Endothelial cell of hepatic sinusoid (primary cell): ENCODE data around the gene LRRC47.
"Not testable (repeated sequence)": the region's sequence is repeated elsewhere in the genome, so short reads cannot be mapped to it uniquely, and the experiment has no call there.

Experiments used
- in situ Hi-C: cut with HindIII; loops from 2 replicates; pipeline ENCODE4 v1.10.0; 2017; ENCODE audit warnings: low sequenced_read_pairs

Gene LRRC47

DNA sequence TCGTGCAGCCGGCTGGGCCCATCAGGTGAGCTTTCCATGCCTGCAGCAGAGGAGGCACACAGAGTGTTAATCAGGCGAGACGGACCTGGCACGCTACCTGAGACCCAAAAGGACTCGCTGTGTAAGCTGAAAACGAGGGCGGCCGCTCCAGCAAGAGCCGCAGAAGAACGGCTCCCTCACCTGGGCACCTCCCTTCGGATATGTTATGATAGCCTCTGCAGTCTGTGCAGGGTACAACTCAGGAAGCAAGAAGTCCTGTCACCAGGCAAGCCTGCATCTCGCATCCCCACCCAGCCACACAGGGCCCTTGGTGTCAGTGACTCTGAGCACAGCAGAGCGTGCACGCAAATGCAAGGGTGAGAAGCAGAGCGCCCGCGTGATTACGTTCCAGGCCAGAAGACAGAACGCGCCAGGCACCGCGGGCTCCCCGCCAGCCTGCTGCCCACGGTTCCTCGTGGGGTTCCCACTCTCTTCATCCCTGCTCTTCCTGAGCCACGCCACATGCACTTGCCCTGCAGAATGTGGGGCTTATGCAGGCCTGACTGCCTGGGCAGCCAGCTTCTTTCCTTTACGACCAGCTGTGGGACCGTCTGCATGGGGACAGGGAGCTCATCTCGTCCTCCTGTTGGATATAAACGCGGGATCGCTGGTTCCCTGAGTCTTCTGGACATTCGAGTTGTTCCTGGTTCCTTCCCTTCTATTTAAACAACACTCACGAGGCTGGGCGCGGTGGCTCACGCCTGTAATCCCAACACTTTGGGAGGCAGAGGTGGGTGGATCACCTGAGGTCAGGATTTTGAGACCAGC is 20.2 kb upstream of the LRRC47 start:
- in situ Hi-C loops, result loop anchor here (5.0 kb wide), 1 partner anchor 44 kb away; the partner anchor contains the start of gene SMIM1

GRCh38 chr1:3814771-3815561 is 18.7 kb upstream of the LRRC47 start:
- in situ Hi-C loops, result loop anchor here (5.0 kb wide), 1 partner anchor 43 kb away; the partner anchor contains the start of gene SMIM1

- in situ Hi-C loops, result no loop called here
Observed at GRCh38 chr1:3814065-3814464, 17.8 kb upstream of the LRRC47 start.

GRCh38 chr1:3811595-3811911 is 15.3 kb upstream of the LRRC47 start:
- in situ Hi-C loops, result no loop called here

DNA sequence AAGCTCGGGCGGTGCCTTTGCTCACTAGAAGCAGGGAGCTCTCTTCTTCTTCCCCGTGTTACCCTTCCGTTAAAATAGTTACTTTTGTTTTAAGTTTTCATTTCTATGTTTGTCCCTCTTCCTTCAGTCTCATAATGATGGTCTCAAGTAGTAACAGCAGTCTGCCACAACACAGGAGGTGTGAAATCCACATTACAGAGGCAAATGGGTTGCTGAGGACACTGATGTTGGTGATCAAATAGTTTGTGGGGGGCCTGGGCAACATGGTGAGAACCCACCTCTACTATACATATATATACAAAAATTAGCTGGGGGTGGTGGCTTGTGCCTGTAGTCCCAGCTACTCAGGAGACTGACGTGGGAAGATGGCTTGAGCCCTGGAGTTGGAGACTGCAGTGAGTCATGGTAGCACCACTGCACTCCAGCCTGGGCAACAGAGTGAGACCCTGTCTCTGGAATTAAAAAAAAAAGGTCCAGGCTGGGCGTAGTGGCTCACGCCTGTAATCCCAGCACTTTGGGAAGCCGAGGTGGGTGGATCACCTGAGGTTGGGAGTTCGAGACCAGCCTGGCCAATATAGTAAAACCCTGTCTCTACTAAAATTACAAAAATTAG is 14.0 kb upstream of the LRRC47 start:
- in situ Hi-C loops, result not testable (repeated sequence)

DNA sequence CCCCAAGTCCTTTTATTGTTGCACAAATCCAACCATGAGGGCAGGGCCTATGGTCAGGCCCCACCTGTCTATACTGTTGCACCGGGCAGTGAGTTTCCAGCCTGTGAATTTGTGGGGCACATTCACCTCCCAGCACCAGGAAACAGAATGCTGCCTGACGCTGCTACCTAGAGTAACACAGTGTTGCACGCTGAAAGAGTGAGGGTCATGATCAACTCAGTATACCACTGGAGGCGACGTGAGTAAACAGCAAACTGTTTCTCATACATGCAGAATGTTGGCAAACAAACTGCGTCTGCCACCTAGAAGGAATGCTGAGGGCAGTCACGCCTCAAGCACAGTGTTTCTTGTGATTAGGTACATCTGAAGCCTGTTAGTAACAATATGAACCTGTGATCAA is 13.4 kb upstream of the LRRC47 start:
- in situ Hi-C loops, result no loop called here

DNA sequence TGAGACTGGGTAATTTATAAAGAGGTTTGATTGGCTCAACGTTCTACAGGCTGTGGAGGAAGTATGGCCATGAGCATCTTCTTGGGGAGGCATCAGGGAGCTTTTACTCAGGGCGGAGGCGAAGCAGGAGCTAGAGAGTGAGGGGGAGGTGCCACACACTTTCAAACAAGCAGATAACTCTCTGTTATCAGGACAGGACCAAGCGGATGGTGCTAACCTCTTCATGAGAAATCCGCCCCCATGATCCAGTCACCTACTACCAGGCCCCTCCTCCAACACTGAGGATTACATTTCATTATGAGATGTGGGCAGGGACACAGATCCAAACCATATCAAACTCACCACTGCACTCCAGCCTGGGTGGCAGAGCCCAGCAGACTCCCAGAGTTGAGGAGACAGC is 11.5 kb upstream of the LRRC47 start:
- in situ Hi-C loops, result no loop called here

DNA sequence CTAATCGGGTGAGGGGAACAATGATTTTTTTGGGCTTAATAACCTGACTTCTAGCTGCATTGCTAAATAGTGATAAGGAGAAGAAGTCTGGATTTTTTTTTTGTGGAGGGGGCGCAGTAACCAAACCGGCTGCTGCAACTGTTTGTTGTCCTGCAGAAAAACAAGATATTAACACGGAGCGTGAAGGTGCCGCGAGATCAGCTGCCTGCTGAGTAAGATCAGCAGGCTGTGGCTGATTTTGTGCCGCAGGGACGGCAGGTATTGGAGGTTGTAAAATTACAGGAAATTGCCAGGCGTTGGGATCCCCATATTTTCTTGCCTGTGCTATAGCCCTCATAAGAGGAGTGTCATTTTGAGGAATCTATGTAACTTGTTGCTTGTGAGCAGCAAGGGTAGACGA is 8.7 kb upstream of the LRRC47 start:
- in situ Hi-C loops, result no loop called here

GRCh38 chr1:3804627-3804944 is 8.3 kb upstream of the LRRC47 start:
- in situ Hi-C loops, result not testable (repeated sequence)

DNA sequence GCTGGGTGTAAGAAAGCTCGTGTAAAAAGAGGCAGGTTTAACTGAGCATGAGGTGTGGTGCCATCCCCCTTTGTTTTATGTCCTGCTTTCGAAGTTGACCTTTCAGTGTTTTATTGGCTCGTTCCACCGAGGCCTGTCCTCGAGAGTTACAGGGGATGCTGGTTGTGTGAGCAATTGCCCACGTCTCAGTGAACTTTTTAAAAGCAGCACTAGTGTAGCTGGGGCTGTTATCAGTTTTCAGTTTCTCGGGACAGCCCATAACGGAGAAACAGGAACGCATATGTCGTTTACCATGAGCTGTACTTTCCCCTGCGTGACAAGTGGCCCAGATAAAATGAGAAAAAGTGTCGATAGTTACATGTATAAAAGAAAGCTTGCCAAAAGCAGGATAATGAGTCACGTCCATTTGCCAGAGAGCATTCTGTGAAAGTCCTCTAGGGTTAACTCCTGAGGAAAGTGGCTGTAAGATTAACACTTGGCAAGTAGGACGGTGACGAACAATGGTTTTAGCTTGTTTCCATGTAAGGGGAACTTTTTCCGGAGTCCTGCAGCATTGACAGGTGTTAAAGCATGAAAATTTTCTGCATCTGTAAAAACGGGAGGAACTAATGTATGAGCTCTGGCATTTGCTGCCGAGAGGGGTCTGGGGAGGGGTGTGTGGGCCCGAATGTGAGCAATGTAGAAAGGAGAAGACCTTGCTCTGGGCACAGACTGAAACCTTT is 7.8 kb upstream of the LRRC47 start:
- in situ Hi-C loops, result no loop called here

- in situ Hi-C loops, result not testable (repeated sequence)
Observed at GRCh38 chr1:3800795-3801194, 4.5 kb upstream of the LRRC47 start.

GRCh38 chr1:3799976-3800685 is 3.8 kb upstream of the LRRC47 start:
- in situ Hi-C loops, result no loop called here

- in situ Hi-C loops, result no loop called here
Observed at GRCh38 chr1:3795453-3796214, 664 bp downstream of the LRRC47 start.

DNA sequence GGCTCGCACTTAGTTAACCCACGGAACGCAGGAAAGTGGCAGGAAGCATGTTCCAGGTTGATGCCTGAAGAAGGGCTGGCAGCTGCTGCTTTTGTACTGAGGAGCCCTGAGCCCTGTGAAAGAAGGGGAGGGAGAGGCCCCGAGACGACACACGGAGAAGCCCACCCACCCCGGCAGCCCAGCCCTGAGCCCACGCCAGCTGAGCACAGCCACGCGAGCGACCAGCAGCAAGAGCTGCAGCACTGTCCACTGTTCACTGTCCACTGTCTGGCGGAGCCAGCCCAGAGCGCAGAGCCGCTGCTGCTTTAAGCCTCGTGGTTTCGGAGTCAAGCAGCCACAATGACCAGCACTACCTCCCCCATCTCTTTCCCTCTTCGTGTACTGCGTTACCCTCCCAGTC is 5.3 kb downstream of the LRRC47 start:
- in situ Hi-C loops, result no loop called here

DNA sequence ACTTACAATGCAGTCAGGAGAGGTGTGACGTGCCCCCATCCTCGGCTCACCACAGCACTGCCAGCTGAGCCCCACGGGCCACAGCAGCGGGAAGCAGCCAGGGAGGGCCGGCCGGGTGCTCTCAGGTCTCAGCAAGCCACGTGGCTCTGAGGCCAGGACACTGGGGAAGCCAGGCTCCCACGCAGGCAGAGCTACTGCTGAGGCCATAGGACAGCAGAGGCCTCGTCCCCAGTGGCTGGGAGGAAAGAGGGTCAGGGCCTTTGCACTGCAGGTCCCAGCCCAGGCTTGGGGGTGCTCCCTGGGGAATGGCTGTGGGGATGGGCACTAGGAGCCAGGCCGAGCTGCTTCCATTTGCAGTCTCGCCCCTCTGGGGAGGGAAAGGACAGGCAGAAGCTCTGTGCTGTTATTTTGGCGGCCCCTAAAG is 5.8 kb downstream of the LRRC47 start:
- in situ Hi-C loops, result no loop called here

GRCh38 chr1:3789421-3790300 is 6.6 kb downstream of the LRRC47 start:
- in situ Hi-C loops, result no loop called here

DNA sequence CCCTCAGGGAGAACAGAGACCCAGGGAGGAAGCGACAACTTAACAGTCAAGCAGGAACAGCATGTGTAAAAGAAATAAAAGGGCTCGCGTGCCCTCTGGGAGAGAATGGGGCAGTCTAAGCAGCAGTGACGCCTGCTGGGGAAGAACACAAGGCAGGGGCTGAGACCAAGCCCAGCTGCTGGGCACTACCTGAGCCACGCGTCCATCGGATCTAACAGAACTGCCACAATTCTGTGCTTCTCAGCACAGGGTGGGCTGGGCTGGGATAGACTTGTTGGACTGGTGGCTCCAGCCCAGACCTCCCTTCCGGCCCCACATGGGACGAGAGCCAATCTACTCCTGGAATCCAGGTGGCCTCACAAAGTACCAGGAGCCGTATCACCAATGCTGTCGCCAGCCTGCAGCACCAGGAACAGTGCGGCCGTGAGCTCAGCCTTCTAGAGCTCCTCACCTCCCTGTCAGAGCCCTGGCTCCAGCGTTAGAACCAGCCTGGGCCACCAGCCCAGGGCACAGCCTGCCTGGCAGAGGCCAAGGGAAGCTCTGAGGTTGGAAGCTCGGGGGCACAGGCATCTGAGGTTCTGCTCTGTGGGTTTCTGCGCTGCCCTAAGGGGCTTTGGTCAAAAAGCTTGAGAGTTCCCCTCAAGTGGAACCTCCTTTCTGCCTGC is 7.4 kb downstream of the LRRC47 start:
- in situ Hi-C loops, result no loop called here
